Stimulated activated CD4-positive, alpha-beta T cell treated with anti-CD3 and anti-CD28 coated beads, Interleukin-4, amount 100 ng/mL, for 24 hours (primary cell): ENCODE data around the gene PKD2.
"Not testable (repeated sequence)": the region's sequence is repeated elsewhere in the genome, so short reads cannot be mapped to it uniquely, and the experiment has no call there.

Source experiments
- DNase-seq: peaks from one replicate; pipeline ENCODE4 v3.0.0-alpha.2; 2020

Gene PKD2

DNA sequence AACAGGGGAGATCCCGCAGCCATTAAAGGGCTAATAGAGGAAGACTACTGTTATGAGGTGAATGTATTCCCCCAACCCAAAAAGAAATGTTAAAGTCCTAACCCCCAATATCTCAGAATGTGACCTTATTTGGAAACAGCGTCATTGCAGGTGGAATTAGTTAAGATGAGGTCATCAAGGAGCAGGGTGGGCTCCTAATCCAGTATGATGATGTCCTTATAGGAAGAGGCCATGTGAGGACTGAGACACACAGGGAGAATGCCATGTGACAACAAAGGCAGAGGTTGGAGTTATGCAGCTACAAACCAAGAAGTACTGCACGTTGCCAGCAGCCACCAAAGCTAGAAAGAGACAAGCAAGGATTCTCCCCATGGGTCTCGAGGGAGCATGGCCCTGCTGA is 17.7 kb upstream of the PKD2 start:
- no peak for DNase-seq

DNA sequence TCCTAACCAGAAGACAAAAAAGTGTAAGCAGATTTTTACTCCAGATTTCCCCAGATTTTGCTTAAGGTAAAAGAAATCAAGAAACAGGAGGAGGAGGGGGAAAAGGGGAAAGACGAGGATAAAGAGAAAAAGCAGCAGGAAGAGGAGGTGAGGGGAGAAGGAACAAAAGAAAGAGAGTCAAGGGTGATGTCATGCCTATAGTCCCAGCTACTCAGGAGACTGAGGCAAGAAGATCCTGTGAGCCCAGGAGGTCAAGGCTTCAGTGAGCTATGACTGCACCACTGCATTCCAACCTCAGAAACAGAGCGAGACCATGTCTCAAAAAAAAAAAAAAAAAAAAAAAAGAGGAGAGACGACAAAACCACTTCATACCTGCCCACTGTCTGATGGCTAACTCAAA is 12.0 kb upstream of the PKD2 start:
- DNase-seq = no peak

DNA sequence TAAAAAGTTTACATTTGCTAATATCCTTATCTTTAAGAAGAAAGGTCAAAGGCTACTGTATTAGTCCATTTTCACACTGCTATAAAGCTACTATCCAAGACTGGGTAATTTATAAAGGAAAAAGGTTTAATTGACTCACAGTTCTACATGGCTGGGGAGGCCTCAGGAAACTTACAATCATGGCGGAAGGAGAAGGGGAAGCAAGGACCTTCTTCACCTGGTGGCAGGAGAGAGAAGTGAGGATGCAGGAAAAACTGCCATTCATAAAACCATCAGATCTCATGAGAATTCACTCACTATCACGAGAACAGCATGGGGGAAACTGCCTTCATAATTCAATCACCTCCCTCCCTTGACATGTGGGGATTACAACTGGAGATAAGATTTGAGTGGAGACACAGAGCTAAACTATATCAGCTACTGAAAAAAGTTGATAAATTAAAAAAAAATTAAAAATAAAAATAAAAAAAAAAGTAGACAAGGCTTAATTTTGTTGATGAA is 8.2 kb upstream of the PKD2 start:
- not testable (repeated sequence) for DNase-seq

DNA sequence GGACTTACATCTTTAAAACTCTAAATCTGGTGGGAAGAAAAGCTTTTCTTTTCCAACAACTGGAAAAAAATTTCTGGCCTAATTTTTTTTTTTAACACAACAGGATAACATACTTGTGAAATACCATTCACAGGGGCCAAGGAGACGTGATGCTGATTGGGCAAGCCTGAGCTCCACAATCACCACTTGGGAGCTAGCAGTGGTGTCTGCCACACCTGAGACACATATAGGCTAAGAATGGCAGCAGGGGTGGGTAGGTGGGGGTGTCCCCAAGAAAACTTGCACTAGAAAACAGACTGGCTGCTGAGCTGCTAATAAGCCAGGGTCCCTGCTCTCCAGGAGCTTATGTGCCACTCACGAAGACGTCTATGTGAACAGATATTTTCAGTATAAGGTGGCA is 5.6 kb upstream of the PKD2 start:
- no peak for DNase-seq

DNA sequence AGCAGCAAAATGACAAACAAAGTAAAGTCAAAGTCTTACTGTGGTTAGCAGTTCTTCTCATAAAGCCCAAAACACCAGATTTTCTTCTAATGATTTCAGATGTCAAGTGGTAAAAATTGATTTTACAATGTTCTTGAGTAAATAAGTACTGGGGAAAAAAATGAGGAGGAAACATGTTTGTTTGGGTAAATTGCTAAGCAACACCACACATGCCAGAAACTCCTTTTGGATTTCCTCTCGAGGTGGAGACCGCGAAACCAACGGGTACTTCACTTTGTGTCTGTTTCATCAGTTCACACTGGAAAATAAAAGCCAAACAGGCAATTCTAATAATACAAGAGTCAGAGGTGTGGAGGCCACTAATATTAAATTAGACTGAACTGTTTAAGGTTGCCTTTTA is 4.6 kb upstream of the PKD2 start:
- DNase-seq = no peak

DNA sequence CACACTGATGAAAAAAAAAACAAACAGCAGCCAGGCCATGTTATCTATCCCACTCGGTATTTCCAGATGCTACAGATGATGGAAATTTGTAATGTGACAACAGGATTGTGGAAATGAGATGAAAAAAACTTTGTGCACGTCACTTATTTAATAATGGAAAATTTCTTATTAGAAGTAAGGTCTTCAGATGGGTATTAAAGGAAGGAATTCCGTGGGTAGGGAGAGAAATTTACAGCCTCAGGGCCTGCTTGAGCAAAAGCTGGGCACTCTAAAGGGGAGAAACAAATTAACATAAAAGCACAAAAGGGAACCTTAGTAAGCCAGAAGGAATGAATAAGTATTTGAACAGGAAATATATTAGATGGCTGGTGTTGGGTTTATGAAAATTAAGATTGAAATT is 4.2 kb upstream of the PKD2 start:
- no peak for DNase-seq

DNA sequence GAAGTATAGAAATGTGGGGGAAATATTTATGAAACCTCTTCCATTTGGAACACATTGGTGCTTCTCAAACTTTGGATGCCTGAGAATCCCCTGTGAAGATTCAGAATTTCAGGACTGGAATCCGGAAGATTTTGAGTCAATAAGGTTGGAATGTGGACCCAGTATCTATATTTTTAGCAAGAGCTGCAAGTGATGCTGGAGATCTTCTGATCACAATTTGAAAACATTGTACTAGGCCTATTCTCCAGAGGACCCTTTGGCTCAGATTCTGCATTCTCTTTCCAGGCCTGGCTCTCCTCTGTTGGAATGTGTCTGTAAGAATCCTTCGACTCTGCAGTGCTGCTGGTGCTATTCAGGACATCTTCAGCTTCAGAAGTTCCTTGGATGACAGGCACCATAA is 2.4 kb upstream of the PKD2 start:
- no peak for DNase-seq

DNA sequence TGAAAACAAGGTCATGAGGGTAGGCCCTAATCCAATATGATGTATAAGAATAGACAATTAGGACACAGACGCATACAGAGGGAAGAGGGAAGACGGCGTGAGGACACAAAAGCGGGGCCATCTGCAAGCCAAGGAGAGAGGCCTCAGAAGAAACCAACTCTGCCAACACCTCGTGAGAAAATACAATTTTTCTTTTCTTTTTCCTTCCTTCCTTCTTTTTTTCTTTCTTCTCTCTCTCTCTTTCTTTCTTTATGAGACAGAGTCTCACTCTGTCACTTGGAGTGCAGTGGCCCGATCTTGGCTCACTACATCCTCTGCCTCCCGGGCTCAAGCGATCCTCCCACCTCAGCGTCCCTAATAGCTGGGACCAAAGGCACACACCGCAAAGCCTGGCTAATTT is 1.5 kb upstream of the PKD2 start:
- no peak for DNase-seq

DNA sequence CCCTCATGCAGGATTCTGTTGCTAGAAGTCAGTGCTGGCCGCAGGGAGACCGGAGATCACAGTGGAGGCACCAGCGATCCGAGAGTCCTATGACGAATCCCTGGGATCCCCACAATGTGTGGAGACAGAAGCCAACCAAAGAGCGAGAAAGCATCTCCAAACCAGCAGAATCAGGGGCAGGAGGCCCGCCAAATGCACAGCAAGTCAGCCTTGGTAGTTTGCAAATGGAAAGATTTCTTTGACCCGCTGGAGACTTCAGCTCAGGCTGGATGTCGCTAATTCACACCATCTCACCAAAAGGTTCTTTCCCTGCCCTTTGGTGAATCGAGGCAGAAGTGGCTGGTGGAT is 505 bp upstream of the PKD2 start:
- no peak for DNase-seq

DNA sequence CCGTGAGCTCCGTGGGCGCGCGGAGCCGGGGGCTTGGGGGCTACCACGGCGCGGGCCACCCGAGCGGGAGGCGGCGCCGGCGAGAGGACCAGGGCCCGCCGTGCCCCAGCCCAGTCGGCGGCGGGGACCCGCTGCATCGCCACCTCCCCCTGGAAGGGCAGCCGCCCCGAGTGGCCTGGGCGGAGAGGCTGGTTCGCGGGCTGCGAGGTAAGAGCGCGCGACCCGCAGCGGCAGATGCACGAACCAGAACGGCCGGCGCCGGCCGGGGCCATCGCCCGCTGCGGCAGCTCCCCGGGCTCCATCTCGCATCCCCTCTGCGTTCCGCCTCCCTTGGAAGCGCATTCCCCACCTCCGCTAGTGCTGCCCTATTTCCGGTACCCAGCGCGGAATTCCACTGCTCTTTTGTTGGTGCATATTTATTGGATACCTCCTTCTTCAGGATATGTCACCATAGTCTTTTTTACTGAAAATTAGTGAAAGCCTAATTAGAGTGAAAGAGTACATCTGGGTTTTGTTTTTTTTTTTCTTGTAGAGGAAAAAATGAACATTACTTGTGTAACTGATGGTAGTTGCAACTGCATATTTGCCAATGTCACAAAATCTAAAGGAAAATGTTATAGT is 797 bp downstream of the PKD2 start:
- peak; percentile 8 for DNase-seq

DNA sequence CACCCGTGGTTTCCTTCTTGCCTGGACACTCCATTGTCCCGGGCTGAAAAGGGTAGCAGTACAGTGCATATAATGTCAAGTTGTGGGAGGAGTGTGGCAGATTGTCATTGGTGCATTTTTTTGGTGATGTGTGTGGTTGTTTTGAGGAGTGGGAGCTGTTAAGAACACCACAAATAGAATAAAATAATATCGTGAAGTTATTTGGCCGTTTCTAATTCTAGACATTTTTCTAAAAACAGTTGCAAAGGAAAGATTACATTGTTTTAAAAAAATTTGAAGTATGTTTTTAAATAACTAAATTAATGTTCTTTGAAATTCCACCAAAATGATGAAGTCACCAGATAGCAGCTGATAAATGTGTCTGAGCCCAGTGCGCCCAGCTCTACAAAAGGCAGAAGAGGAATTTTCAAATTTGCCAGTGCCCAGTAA is 1.3 kb downstream of the PKD2 start:
- no peak for DNase-seq

DNA sequence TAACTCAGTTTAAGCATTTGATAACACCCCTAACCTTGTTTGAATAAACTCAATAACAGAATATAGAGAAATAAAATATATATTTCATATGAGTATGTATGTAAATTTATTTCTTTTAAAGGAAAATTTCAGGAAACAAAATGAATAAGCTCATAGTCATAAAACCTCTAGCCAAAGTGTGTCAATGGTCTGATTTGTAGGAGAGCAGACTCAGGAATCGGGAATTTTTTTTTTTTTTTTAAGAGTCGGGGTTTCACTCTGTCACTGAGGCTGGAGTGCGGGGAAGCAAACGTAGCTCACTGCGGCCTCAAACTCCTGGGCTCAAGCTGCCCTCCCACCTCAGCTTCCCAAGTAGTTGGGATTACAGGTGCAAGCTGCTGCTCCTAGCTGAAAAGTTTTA is 2.4 kb downstream of the PKD2 start:
- DNase-seq = no peak

DNA sequence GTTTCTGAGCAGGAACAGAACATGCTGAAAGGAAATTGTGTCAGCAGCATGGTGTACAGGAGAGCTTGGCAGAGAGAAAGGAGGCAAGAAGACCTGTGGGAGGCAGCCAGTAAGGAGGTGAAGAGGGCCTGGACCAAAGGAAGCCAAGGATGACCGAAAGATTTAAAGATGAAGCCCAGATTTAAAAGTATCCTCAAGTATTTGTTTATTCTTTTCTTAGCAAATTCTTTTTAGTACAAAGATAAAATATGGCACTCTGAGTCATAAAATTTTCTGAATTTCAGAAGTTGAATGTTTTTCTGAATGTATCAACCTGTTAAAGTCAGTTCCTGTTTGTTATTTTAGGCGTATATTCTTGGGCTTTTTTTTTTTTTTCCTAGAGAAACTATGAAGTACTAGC is 3.5 kb downstream of the PKD2 start:
- no peak for DNase-seq

DNA sequence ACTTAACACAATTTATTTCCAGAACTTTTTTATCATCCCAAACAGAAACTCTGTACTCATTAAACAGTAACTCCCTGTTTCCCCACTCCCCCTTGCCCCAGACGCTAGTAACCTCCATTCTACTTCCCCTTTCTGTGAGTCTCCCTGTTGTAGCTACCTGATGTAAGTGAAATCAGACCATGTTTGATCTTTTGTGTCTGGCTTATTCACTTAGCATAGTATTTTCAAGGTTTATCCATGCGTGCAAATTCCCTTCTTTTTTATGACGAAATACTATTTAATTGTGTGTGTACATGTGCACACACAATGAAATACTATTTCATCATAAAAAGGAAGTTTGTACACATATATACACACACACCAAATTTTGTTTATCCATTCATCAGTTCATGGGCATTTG is 5.2 kb downstream of the PKD2 start:
- no peak for DNase-seq

DNA sequence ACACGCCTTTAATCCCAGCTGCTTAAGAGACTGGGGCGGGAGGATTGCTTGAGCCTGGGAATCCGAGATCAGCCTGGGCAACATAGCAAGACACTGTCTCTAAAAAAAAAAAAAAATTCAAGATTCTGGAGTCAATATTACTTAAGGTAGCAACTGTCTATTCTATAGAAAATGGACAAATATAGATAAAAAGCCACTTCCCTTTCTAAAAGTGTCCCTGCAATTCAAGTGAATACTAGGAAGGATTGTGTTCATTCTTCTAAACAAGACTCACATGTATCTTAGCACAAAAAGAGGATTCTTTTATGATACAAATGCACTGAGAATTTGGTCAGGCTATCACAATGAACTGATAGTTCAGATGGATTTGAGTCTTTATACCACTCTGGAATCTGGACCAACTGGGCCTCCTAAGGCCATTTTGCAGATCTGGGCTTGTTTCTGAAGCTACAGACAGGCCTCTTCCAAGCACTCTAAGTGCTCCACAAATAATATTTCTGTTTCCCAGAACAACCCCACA is 7.0 kb downstream of the PKD2 start:
- no peak for DNase-seq

DNA sequence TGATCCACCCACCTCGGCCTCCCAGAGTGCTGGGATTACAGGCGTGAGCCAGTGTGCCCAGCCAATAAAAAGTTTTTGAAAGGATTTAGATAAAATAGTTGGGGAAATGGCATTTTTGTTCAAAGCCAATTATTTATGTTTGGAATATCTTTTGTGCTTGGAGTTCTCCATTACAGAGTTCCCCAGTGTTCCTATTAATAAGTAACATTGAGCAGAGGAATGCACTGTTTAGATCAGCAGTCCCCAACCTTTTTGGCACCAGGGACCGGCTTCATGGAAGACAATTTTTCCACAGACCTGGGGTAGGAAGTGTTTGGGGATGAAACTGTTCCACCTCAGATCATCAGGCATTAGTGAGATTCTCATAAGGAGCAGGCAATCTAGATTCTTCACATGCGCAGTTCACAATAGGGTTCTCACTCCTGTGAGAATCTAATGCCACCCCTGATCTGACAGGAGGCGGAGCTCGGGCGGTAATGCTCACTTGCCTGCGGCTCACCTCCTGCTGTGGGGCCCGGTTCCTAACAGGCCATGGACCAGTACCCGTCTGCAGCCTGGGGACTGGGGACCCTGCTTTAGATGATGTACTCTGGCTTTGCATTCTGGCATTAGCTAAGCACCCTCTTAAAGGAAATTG is 8.3 kb downstream of the PKD2 start:
- no peak for DNase-seq

DNA sequence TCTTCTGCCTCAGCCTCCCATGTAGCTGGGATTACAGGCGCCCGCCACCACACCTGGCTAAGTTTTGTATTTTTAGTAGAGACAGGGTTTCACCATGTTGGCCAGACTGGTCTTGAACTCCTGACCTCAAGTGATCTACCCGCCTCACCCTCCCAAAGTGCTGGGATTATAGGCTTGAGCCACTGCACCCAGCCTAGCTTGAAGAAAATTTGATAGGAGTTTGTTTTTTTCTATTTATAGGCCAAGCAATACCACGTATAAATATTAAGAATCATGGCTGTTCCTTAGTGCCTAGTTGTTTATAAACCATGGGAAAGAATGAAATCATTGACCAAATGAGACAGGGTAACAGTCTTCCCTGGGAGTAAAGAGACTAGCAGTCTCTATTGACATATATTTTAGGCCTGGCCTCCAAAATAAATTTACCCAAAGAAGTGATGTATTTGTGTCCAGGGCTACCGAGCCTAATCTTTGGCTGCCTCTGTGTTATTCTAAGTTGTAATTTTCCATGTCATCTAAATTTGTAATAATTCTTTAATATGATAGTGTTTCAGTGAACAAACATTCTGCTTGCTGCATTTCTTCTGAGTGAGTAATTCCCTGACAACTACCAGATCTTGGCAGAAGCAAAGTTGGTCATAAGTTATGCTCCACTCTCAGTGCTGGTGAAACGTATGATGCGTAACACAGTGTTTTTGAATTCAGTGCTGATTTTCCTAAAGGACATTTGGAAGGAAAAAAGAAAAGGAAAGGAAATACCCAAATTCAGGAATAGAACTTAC is 10.3 kb downstream of the PKD2 start:
- no peak for DNase-seq

DNA sequence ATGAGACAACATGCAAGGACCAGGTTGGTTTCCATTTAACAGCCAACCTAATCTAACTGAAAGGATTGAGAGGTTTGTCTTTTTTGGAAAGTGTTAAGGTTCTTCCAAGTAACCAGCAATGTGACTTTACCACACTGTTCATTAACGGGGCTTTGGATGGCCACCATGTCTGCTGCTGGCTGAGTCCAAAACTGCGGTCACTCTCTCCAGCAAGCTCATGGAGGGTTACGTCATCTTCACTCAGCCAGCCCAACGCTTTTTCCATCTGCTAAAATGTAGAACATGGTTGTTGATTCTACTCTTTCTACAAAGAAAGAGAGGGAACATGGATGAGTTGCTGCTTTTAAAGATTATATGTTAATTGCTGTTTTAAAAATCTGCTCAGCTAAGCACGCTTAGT is 11.0 kb downstream of the PKD2 start:
- DNase-seq = no peak

DNA sequence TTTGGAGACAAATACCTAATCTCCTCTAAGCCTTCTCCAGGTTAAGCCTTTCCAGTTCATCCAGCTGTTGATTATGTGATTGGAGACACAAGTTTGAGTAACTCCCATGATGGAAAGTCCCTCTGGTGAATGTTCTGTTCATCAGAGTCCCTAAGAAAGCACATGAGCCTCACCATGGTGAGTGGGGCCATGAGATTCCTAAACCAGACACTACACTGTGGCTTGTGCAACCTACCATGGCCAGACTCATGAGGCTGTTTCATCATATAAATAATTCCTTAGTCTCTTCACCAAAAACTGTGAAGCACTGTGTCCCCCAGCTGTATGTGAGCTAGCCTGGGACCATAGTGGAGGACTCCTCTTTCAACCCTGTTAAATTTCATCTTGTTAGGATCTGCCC is 14.4 kb downstream of the PKD2 start:
- no peak for DNase-seq

DNA sequence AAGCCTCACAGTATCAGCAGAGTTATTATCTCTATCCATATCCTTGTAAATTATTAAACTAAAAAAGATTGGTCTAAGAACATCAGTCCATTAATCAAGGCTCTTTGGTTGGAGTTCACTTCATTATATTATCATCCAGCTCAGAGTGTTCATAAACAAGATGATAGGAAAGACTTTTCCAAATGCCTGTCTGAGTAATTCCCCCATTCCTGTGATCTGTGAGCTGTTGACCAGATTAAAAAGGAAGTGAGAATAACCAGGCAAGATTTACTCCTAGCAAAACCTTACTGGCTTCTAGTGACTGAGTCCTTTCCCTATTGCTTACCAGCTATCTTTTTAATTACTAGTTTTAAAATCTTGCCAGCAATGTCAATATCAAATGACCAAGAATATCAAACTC is 14.9 kb downstream of the PKD2 start:
- DNase-seq = no peak

DNA sequence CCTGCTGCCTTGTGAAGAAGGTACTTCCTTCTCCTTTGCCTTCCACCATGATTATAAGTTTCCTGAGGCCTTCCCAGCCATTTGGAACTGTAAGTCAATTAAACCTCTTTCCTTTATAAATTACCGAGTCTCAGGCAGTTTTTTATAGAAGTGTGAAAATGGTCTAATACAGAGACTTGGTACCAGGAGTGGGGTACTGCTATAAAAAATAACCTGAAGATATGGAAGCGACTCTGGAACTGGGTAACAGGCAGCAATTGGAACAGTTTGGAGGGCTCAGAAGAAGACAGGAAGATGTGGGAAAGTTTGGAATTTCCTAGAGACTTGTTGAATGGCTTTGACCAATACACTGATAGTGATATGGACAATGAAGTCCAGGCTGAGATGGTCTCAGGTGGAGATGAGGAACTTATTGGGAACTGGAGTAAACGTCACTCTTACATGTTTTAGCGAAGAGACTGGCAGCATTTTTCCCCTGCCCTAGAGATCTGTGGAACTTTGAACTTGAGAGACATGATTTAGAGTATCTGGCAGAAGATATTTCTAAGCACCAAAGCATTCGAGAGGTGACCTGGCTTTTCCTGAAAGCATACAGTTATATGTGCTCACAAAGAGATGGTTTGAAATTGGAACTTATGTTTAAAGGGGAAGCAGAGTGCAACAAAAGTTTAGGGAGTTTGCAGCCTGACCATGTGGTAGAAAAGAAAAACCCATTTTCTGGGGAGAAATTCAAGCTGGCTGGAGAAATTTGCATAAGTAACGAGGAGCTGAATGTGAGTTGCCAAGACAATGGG is 18.6 kb downstream of the PKD2 start:
- DNase-seq = not testable (repeated sequence)

DNA sequence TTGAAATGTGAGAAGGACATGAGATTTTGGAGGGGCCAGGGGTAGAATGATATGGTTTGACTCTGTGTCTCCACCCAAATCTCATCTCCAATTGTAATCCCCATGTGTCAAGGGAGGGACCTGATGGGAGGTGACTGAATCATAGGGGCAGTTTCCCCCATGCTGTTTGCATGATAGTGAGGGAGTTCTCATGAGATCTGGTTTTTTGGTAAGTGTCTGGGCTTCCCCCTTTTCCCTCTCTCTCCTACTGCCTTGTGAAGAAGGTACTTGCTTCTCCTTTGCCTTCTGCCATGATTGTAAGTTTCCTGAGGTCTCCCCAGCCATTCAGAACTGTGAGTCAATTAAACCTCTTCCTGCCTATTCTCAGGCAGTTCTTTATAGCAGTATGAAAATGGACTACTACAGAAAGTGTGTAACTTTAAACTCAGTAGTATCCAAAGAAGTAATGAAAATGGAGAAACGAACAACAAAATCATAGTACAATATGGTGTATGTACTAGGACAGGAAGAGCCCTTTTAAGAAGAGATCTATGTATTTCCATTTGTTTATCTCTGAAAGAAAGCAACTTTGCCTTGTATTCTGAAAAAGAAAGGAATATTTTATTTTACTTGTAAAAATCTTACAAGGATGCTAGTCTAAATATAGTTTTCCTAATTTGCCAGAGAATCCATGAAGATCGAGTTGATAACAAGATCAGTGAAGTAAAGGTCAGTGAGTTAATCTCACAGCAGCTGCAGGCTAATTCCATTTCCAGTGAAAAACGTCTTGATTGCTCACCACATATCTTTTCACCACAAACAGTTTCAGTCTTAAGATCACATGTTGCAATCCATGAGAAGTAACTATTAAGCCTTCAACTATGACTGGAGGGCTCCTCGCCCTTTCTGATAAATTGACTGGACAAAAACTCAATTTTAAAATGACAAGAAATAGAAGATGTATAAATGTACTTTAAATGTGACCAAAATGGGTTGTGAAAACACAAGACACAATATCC is 20.5 kb downstream of the PKD2 start:
- no peak for DNase-seq
